OCI-LY7 (cell line): ENCODE data around the gene PDYN.

Source experiments
- CTCF ChIP-seq: fragments of 200-600 bp; sonication (generic); conservative IDR thresholded peaks from 2 replicates; pipeline ENCODE4 v1.5.1; 2014; ENCODE audit warnings: mild to moderate bottlenecking, antibody characterized with exemption, low read length, moderate library complexity, mixed read lengths
- EZH2phosphoT487 ChIP-seq: fragments of 200-600 bp; sonication (generic); IDR thresholded peaks from 2 replicates; pipeline ENCODE4 v1.6.1; 2018; ENCODE audit warnings: low read depth, borderline replicate concordance, mild to moderate bottlenecking, mixed run types, antibody characterized with exemption, low read length, moderate library complexity, mixed read lengths

- no peak for TF ChIP-seq CTCF
- TF ChIP-seq EZH2phosphoT487: no peak
These were observed 62.0 kb downstream of the PDYN start for GRCh38 chr20:1931830-1932229.
